ENCODE results near the gene ENPP3. TPM values are rescaled to one million over a fixed set of nuclear protein-coding genes. Genes with fewer than 3 reads are reported as not detected.

Gene ENPP3
- total RNA-seq (1 to 10 TPM; 1.6 to 2.8 TPM), polyA plus RNA-seq (ENCODE audit: insufficient read depth, low read depth, low replicate concordance) (3.3 TPM)
- long read RNA-seq, donor 1 = 0 reads
- long read RNA-seq, donor 2, partial matches to known transcripts = 0 of 1 reads
- long read RNA-seq, donor 2, other reads (novel, unspliced or antisense) = 0 of 1 reads

- no peaks in the 10 kb centered on the region for H3K9me3 ChIP-seq
- no peaks in the 10 kb centered on the region for H3K27me3 ChIP-seq
- intact Hi-C loops (cut with DNase I; ENCODE audit: low total_unique reads) = no loop called here
- H3K4me3 ChIP-seq = no peak within 1 kb of the TSS
- H3K36me3 ChIP-seq (ENCODE audit: low read depth, missing control alignments) = no peaks in the 10 kb centered on the region
- TF ChIP-seq CTCF (IDR thresholded peaks at IDR 0.05) (no peak), POLR2A (IDR thresholded peaks at IDR 0.05) (no peak)
- DNase-seq = no peak
- H3K4me1 ChIP-seq = no peaks in the 10 kb centered on the region
- 85% methylated on average over 10 of the region's 10 CpGs for WGBS, 2 donors
- H3K27ac ChIP-seq = no peak within 1 kb of the TSS
These were observed at the start of gene ENPP3 for GRCh38 chr6:131636880-131637792. ENPP3 (plus strand) TSS chr6:131637302; CDS start chr6:131637385, 83 bp downstream.

- intact Hi-C loops (cut with DNase I; ENCODE audit: low total_unique reads) = no loop called here
- H3K9me3 ChIP-seq = no peaks in the 10 kb centered on the region
- no peaks in the 10 kb centered on the region for H3K36me3 ChIP-seq (ENCODE audit: low read depth, missing control alignments)
- H3K4me3 ChIP-seq = no peak overlapping the region
- no peaks in the 10 kb centered on the region for H3K4me1 ChIP-seq
- H3K27ac ChIP-seq = no peak overlapping the region
- DNase-seq = no peak
- no peak for TF ChIP-seq CTCF (IDR thresholded peaks at IDR 0.05)
- 94 to 96% methylated on average over 4 of the region's 4 CpGs for WGBS, 2 donors
- H3K27me3 ChIP-seq = no peaks in the 10 kb centered on the region
These were observed 49.2 kb upstream of the ENPP3 start for GRCh38 chr6:131587909-131588308.

GRCh38 chr6:131588643-131589042, 48.5 kb upstream of the ENPP3 start:
- 80% methylated on average over 2 of the region's 2 CpGs for WGBS, 2 donors
- Histone ChIP-seq H3K36me3 (ENCODE audit: low read depth, missing control alignments) (no peaks in the 10 kb centered on the region), H3K4me3 (no peak overlapping the region), H3K27me3 (no peaks in the 10 kb centered on the region), H3K9me3 (no peaks in the 10 kb centered on the region), H3K4me1 (no peaks in the 10 kb centered on the region), H3K27ac (no peak overlapping the region)
- no peak for DNase-seq
- no peak for TF ChIP-seq POLR2A (IDR thresholded peaks at IDR 0.05)
- no peak for TF ChIP-seq CTCF (IDR thresholded peaks at IDR 0.05)
- intact Hi-C loops (cut with DNase I; ENCODE audit: low total_unique reads) = no loop called here

GRCh38 chr6:131592935-131593334, 44.2 kb upstream of the ENPP3 start:
- DNase-seq = no peak
- TF ChIP-seq CTCF (IDR thresholded peaks at IDR 0.05) (no peak), POLR2A (IDR thresholded peaks at IDR 0.05) (no peak)
- H3K27me3 ChIP-seq = no peaks in the 10 kb centered on the region
- H3K27ac ChIP-seq = no peak overlapping the region
- 89 to 95% methylated on average over 2 of the region's 2 CpGs for WGBS, 2 donors
- H3K36me3 ChIP-seq (ENCODE audit: low read depth, missing control alignments) = no peaks in the 10 kb centered on the region
- intact Hi-C loops (cut with DNase I; ENCODE audit: low total_unique reads) = no loop called here
- H3K9me3 ChIP-seq = no peaks in the 10 kb centered on the region
- no peak overlapping the region for H3K4me3 ChIP-seq
- no peaks in the 10 kb centered on the region for H3K4me1 ChIP-seq

Measured in testis (tissue), 5 donors.